HEK293T (cell line): ENCODE data around the gene MYMX.

ENCODE experiments used
- BHLHE40 ChIP-seq: fragments of 450-650 bp; IDR thresholded peaks from 2 replicates; pipeline ENCODE4 v1.6.1; 2016; ENCODE audit warnings: mild to moderate bottlenecking, moderate library complexity, borderline replicate concordance
- ELF4 ChIP-seq: fragments of 450-650 bp; IDR thresholded peaks from 2 replicates; pipeline ENCODE4 v1.6.1; 2017; ENCODE audit warnings: antibody characterized with exemption
- FOXA1 ChIP-seq: fragments of 450-650 bp; IDR thresholded peaks from 2 replicates; pipeline ENCODE4 v1.6.1; 2016; ENCODE audit warnings: mild to moderate bottlenecking
- FOXM1 ChIP-seq: fragments of 450-650 bp; IDR thresholded peaks from 2 replicates; pipeline ENCODE4 v1.6.1; 2017; ENCODE audit warnings: mild to moderate bottlenecking, borderline replicate concordance
- LEF1 ChIP-seq: fragments of 450-650 bp; IDR thresholded peaks from 2 replicates; pipeline ENCODE4 v1.6.1; 2017; ENCODE audit warnings: mild to moderate bottlenecking, borderline replicate concordance
- PKNOX1 ChIP-seq: fragments of 450-650 bp; IDR thresholded peaks from 2 replicates; pipeline ENCODE4 v1.6.1; 2016
- SUZ12 ChIP-seq: fragments of 450-650 bp; IDR thresholded peaks from 2 replicates; pipeline ENCODE4 v1.6.1; 2016; ENCODE audit warnings: mild to moderate bottlenecking

- no peak for TF ChIP-seq PKNOX1
- TF ChIP-seq ELF4, result no peak
- TF ChIP-seq SUZ12, result no peak
- TF ChIP-seq BHLHE40, result no peak
- no peak for TF ChIP-seq FOXA1
- TF ChIP-seq FOXM1, result no peak
- TF ChIP-seq LEF1, result no peak
These were observed 18.5 kb downstream of the MYMX start for GRCh38 chr6:44235269-44235668.
